HEK293 (cell line): ENCODE measurements around the gene TCF21.

Experiments
- CTCF ChIA-PET: fragments of 350-600 bp; formaldehyde crosslinking; extraction: SDS; loops from one replicate; lab custom pipeline; 2021; ENCODE audit warnings: antibody characterized with exemption; lab: Yijun Ruan, JAX
- POLR2A ChIA-PET: fragments of 300-600 bp; formaldehyde crosslinking; extraction: SDS; loops from one replicate; lab custom pipeline; 2020; ENCODE audit warnings: antibody characterized with exemption, inconsistent platforms; lab: Yijun Ruan, JAX
- H3K27ac ChIP-seq: fragments of 200-500 bp; sonication (Bioruptor generic); 2 replicates; pipeline ENCODE4 v1.5.1; 2014; ENCODE audit warnings: low read depth, low read length, control low read depth, inconsistent platforms; ENCODE audit errors: extremely low read depth
- H3K36me3 ChIP-seq, 2 experiments: fragments of 200-500 bp in 1 of 2; sonication (Bioruptor generic) in 1 of 2; 1 replicate in 1 of 2; 2 replicates in 1 of 2; pipeline ENCODE4 v1.5.1; 2014 to 2017; ENCODE audit warnings: inconsistent platforms in 2 of 2, low read length in 2 of 2; ENCODE audit not compliant: control insufficient read depth in 2 of 2, insufficient read depth in 1 of 2
- H3K4me1 ChIP-seq: fragments of 200-500 bp; sonication (Bioruptor generic); 2 replicates; pipeline ENCODE4 v1.5.1; 2014; ENCODE audit warnings: mild to moderate bottlenecking, low read length, inconsistent platforms; ENCODE audit not compliant: control insufficient read depth, insufficient read depth
- H3K4me3 ChIP-seq: 2 replicates; pipeline ENCODE4 v1.5.1; 2011; ENCODE audit warnings: low read depth, mild to moderate bottlenecking, control low read depth, low read length, moderate library complexity
- H3K9me3 ChIP-seq: fragments of 200-500 bp; sonication (Bioruptor generic); 2 replicates; pipeline ENCODE4 v1.5.1; 2014; ENCODE audit warnings: low read depth, low read length, inconsistent platforms; ENCODE audit not compliant: control insufficient read depth, insufficient read depth
- FEZF1 ChIP-seq: fragments of 450-650 bp; formaldehyde crosslinking; IDR thresholded peaks from 2 replicates; pipeline ENCODE4 v1.5.1; 2016; ENCODE audit warnings: missing biosample characterization, missing genetic modification characterization
- GLIS2 ChIP-seq: fragments of 450-650 bp; formaldehyde crosslinking; IDR thresholded peaks from 2 replicates; pipeline ENCODE4 v1.5.1; 2016; ENCODE audit warnings: missing biosample characterization, missing genetic modification characterization
- HOXA7 ChIP-seq: sonication (generic); formaldehyde crosslinking; IDR thresholded peaks from 2 replicates; pipeline ENCODE4 v1.8.1; 2022; ENCODE audit warnings: missing genetic modification reagents, borderline replicate concordance
- KLF10 ChIP-seq: fragments of 450-650 bp; IDR thresholded peaks from 2 replicates; pipeline ENCODE4 v1.5.1; 2018; ENCODE audit warnings: missing biosample characterization, mild to moderate bottlenecking, missing genetic modification characterization
- MEIS1 ChIP-seq: sonication (generic); formaldehyde crosslinking; IDR thresholded peaks from 2 replicates; pipeline ENCODE4 v1.8.1; 2022; ENCODE audit warnings: missing genetic modification reagents, mild to moderate bottlenecking, borderline replicate concordance
- MZF1 ChIP-seq: fragments of 450-650 bp; formaldehyde crosslinking; IDR thresholded peaks from 2 replicates; pipeline ENCODE4 v1.5.1; 2017; ENCODE audit warnings: missing biosample characterization, missing genetic modification characterization, borderline replicate concordance
- SCRT1 ChIP-seq: fragments of 450-650 bp; formaldehyde crosslinking; IDR thresholded peaks from 2 replicates; pipeline ENCODE4 v1.5.1; 2016; ENCODE audit warnings: missing biosample characterization, missing genetic modification characterization, borderline replicate concordance
- TCF7L2 ChIP-seq: IDR thresholded peaks from 2 replicates; pipeline ENCODE4 v1.6.1; 2011; ENCODE audit warnings: low read depth, mild to moderate bottlenecking, inconsistent platforms, low read length, moderate library complexity, borderline replicate concordance
- ZBTB17 ChIP-seq: fragments of 450-650 bp; formaldehyde crosslinking; IDR thresholded peaks from 2 replicates; pipeline ENCODE4 v1.5.1; 2016; ENCODE audit warnings: missing biosample characterization, missing genetic modification characterization
- ZBTB6 ChIP-seq: fragments of 450-650 bp; formaldehyde crosslinking; IDR thresholded peaks from 2 replicates; pipeline ENCODE4 v1.5.1; 2017; ENCODE audit warnings: missing biosample characterization, missing genetic modification characterization
- ZBTB7A ChIP-seq: fragments of 450-650 bp; formaldehyde crosslinking; IDR thresholded peaks from 2 replicates; pipeline ENCODE4 v1.5.1; 2016; ENCODE audit warnings: low read depth, missing biosample characterization, missing genetic modification characterization
- ZBTB8A ChIP-seq: fragments of 450-650 bp; formaldehyde crosslinking; IDR thresholded peaks from 2 replicates; pipeline ENCODE4 v1.5.1; 2016; ENCODE audit warnings: missing biosample characterization, missing genetic modification characterization
- ZNF221 ChIP-seq: fragments of 450-650 bp; formaldehyde crosslinking; IDR thresholded peaks from 2 replicates; pipeline ENCODE4 v1.5.1; 2017; ENCODE audit warnings: missing biosample characterization, missing genetic modification characterization, borderline replicate concordance
- ZNF302 ChIP-seq: fragments of 450-650 bp; formaldehyde crosslinking; IDR thresholded peaks from 2 replicates; pipeline ENCODE4 v1.5.1; 2016; ENCODE audit warnings: missing biosample characterization, missing genetic modification characterization, low read depth
- ZNF37A ChIP-seq: fragments of 450-650 bp; IDR thresholded peaks from 2 replicates; pipeline ENCODE4 v1.5.1; 2018; ENCODE audit warnings: missing biosample characterization, missing genetic modification characterization
- ZNF48 ChIP-seq: fragments of 450-650 bp; formaldehyde crosslinking; IDR thresholded peaks from 2 replicates; pipeline ENCODE4 v1.5.1; 2016; ENCODE audit warnings: missing biosample characterization, missing genetic modification characterization
- ZNF544 ChIP-seq: fragments of 450-650 bp; formaldehyde crosslinking; IDR thresholded peaks from 2 replicates; pipeline ENCODE4 v1.5.0; 2017; ENCODE audit warnings: missing biosample characterization, missing genetic modification characterization
- ZNF560 ChIP-seq: fragments of 450-650 bp; formaldehyde crosslinking; IDR thresholded peaks from 2 replicates; pipeline ENCODE4 v1.5.1; 2017; ENCODE audit warnings: missing biosample characterization, missing genetic modification characterization, borderline replicate concordance
- ZNF654 ChIP-seq: fragments of 450-650 bp; formaldehyde crosslinking; IDR thresholded peaks from 2 replicates; pipeline ENCODE4 v1.5.1; 2016; ENCODE audit warnings: low read depth, missing biosample characterization, missing genetic modification characterization
- ZNF677 ChIP-seq: fragments of 450-650 bp; IDR thresholded peaks from 2 replicates; pipeline ENCODE4 v1.5.0; 2018; ENCODE audit warnings: missing biosample characterization, mild to moderate bottlenecking, missing genetic modification characterization, moderate library complexity
- ZNF768 ChIP-seq: fragments of 450-650 bp; formaldehyde crosslinking; IDR thresholded peaks from 2 replicates; pipeline ENCODE4 v1.5.1; 2018; ENCODE audit warnings: missing biosample characterization, mild to moderate bottlenecking, missing genetic modification characterization
- ZSCAN18 ChIP-seq: fragments of 450-650 bp; formaldehyde crosslinking; IDR thresholded peaks from 2 replicates; pipeline ENCODE4 v1.5.1; 2016; ENCODE audit warnings: missing biosample characterization, missing genetic modification characterization
- TF ChIP-seq, protein P1 (sequence below): fragments of 450-650 bp; formaldehyde crosslinking; IDR thresholded peaks from 2 replicates; pipeline ENCODE4 v1.5.1; 2016; ENCODE audit warnings: missing biosample characterization, missing genetic modification characterization
- TF ChIP-seq, protein P2 (sequence below): fragments of 450-650 bp; formaldehyde crosslinking; IDR thresholded peaks from 2 replicates; pipeline ENCODE4 v1.5.1; 2016; ENCODE audit warnings: missing biosample characterization, missing genetic modification characterization
- TF ChIP-seq, protein P3 (sequence below): fragments of 450-650 bp; formaldehyde crosslinking; IDR thresholded peaks from 2 replicates; pipeline ENCODE4 v1.5.1; 2016; ENCODE audit warnings: missing biosample characterization, missing genetic modification characterization, low read depth

The TCF21 gene

GRCh38 chr6:133899556-133899955, 10.6 kb downstream of the TCF21 start:
- no peaks in the 10 kb centered on the region for H3K9me3 ChIP-seq
- ChIA-PET CTCF (interaction anchor here (0.7 kb wide), 2 partner anchors 52 to 103 kb away, joined by 3 to 6 read pairs; no protein-coding TSS in a partner anchor), POLR2A (no interaction called here)
- H3K4me1 ChIP-seq: peaks cover 3% of the 10 kb centered on the region
- no peak for TF ChIP-seq KLF10 (tag by site-specific recombination)
- TF ChIP-seq ZBTB7A (tag by site-specific recombination): no peak
- no peak for TF ChIP-seq GLIS2 (tag by site-specific recombination)
- no peak for TF ChIP-seq ZNF560 (tag by site-specific recombination)
- TF ChIP-seq, protein P1, sequence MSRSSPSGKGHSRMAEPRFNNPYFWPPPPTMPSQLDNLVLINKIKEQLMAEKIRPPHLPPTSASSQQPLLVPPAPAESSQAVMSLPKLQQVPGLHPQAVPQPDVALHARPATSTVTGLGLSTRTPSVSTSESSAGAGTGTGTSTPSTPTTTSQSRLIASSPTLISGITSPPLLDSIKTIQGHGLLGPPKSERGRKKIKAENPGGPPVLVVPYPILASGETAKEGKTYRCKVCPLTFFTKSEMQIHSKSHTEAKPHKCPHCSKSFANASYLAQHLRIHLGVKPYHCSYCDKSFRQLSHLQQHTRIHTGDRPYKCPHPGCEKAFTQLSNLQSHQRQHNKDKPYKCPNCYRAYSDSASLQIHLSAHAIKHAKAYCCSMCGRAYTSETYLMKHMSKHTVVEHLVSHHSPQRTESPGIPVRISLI (tag by site-specific recombination): no peak
- TF ChIP-seq ZNF37A (tag by site-specific recombination): no peak
- TF ChIP-seq ZNF677 (tag by site-specific recombination): no peak
- TF ChIP-seq ZNF768 (tag by site-specific recombination): no peak
- no peak for TF ChIP-seq ZBTB6 (tag by site-specific recombination)
- no peak for TF ChIP-seq FEZF1
- no peak for TF ChIP-seq ZNF221
- no peak for TF ChIP-seq ZSCAN18 (tag by site-specific recombination)
- TF ChIP-seq ZNF302 (tag by site-specific recombination): no peak
- TF ChIP-seq ZNF544: no peak
- TF ChIP-seq, protein P2, sequence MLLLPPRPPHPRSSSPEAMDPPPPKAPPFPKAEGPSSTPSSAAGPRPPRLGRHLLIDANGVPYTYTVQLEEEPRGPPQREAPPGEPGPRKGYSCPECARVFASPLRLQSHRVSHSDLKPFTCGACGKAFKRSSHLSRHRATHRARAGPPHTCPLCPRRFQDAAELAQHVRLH (tag by site-specific recombination): no peak
- TF ChIP-seq HOXA7 (CRISPR knock-in tag): no peak
- TF ChIP-seq, all 188 proteins: peak for 0
- no peak overlapping the region for H3K4me3 ChIP-seq
- no peak overlapping the region for H3K27ac ChIP-seq
- no peaks in the 10 kb centered on the region for H3K36me3 ChIP-seq

- H3K36me3 ChIP-seq: no peaks in the 10 kb centered on the region
- no peaks in the 10 kb centered on the region for H3K9me3 ChIP-seq
- H3K27ac ChIP-seq: no peak overlapping the region
- no peaks in the 10 kb centered on the region; the same call in 1 of the 2 replicates for H3K4me1 ChIP-seq
- ChIA-PET POLR2A (no interaction called here), CTCF (interaction anchor here (1.3 to 1.6 kb wide), 2 partner anchors 9 to 335 kb away, joined by 5 read pairs; no protein-coding TSS in a partner anchor)
- no peak overlapping the region for H3K4me3 ChIP-seq
- TF ChIP-seq ZBTB8A (tag by site-specific recombination) (no peak), MZF1 (no peak), MEIS1 (no peak)
These were observed 14.9 kb downstream of the TCF21 start for GRCh38 chr6:133903855-133904254.

- ChIA-PET POLR2A (no interaction called here), CTCF (interaction anchor here (0.6 to 2.9 kb wide), 5 partner anchors 11 to 1258 kb away, joined by 3 to 21 read pairs (median 4); no protein-coding TSS in a partner anchor)
- Histone ChIP-seq H3K4me3 (no peak overlapping the region), H3K36me3 (no peaks in the 10 kb centered on the region), H3K27ac (no peak overlapping the region), H3K9me3 (no peaks in the 10 kb centered on the region), H3K4me1 (no peaks in the 10 kb centered on the region)
- TF ChIP-seq ZNF654 (tag by site-specific recombination): no peak
- TF ChIP-seq SCRT1 (tag by site-specific recombination): no peak
- no peak for TF ChIP-seq ZBTB17 (tag by site-specific recombination)
- TF ChIP-seq, protein P3, sequence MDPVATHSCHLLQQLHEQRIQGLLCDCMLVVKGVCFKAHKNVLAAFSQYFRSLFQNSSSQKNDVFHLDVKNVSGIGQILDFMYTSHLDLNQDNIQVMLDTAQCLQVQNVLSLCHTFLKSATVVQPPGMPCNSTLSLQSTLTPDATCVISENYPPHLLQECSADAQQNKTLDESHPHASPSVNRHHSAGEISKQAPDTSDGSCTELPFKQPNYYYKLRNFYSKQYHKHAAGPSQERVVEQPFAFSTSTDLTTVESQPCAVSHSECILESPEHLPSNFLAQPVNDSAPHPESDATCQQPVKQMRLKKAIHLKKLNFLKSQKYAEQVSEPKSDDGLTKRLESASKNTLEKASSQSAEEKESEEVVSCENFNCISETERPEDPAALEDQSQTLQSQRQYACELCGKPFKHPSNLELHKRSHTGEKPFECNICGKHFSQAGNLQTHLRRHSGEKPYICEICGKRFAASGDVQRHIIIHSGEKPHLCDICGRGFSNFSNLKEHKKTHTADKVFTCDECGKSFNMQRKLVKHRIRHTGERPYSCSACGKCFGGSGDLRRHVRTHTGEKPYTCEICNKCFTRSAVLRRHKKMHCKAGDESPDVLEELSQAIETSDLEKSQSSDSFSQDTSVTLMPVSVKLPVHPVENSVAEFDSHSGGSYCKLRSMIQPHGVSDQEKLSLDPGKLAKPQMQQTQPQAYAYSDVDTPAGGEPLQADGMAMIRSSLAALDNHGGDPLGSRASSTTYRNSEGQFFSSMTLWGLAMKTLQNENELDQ (tag by site-specific recombination): no peak
- no peak for TF ChIP-seq ZBTB7A (tag by site-specific recombination)
- TF ChIP-seq ZNF48 (tag by site-specific recombination): no peak
- no peak for TF ChIP-seq TCF7L2
These were observed 17.1 kb downstream of the TCF21 start for GRCh38 chr6:133906050-133906449.
